Small intestine (tissue), 7 donors: ENCODE data around the gene ZNF512. TPM values are rescaled to one million over a fixed set of nuclear protein-coding genes. Genes with fewer than 3 reads are reported as not detected.
"Not testable (repeated sequence)": the region's sequence is repeated elsewhere in the genome, so short reads cannot be mapped to it uniquely, and the experiment has no call there.

Experiments
- DNase-seq, 2 donors: peaks; one replicate each; pipeline versions ENCODE4 v3.0.0 to v3.0.0-alpha.2; 2013
- FAIRE-seq: peaks from 2 replicates; lab custom pipeline; 2012; peaks lifted over from hg19 to GRCh38; lab: Jason Lieb, UNC
- H3K27ac ChIP-seq, 3 donors: one replicate each; pipeline ENCODE4 v1.5.1; 2013; ENCODE audit warnings: low read length in 2 of 3, mild to moderate bottlenecking in 2 of 3, control low read depth in 1 of 3, inconsistent platforms in 1 of 3, low read depth in 1 of 3, moderate library complexity in 1 of 3
- H3K27me3 ChIP-seq, 3 donors: one replicate each; pipeline ENCODE4 v1.6.1; 2013; ENCODE audit warnings: low read length in 3 of 3, inconsistent platforms in 1 of 3; ENCODE audit not compliant: control insufficient read depth in 3 of 3, insufficient read depth in 3 of 3
- H3K36me3 ChIP-seq, 3 donors: one replicate each; pipeline ENCODE4 v1.6.1; 2013; ENCODE audit warnings: low read length in 3 of 3, inconsistent platforms in 1 of 3, low read depth in 1 of 3, mild to moderate bottlenecking in 1 of 3, moderate library complexity in 1 of 3; ENCODE audit not compliant: control insufficient read depth in 3 of 3, insufficient read depth in 2 of 3
- H3K4me1 ChIP-seq, 3 donors: one replicate each; pipeline ENCODE4 v1.6.1; 2013; ENCODE audit warnings: low read length in 2 of 3, inconsistent platforms in 1 of 3, low read depth in 1 of 3, mild to moderate bottlenecking in 1 of 3, moderate library complexity in 1 of 3; ENCODE audit not compliant: control insufficient read depth in 3 of 3, insufficient read depth in 2 of 3
- H3K4me3 ChIP-seq, 3 donors: one replicate each; pipeline ENCODE4 v1.5.1; 2013; ENCODE audit warnings: low read length in 3 of 3, control low read depth in 1 of 3, inconsistent platforms in 1 of 3, low read depth in 1 of 3, mild to moderate bottlenecking in 1 of 3, moderate library complexity in 1 of 3
- H3K9me3 ChIP-seq, 2 donors: one replicate each; pipeline ENCODE4 v1.6.1; 2013; ENCODE audit warnings: low read depth in 1 of 2, low read length in 1 of 2; ENCODE audit not compliant: control insufficient read depth in 2 of 2, insufficient read depth in 1 of 2
- WGBS, 3 donors: extraction: QIAGEN DNeasy Blood & Tissue Kit; methylation state at CpG; one replicate each; pipeline ENCODE4 v1.1.7; 2013; 5-methylcytosine and 5-hydroxymethylcytosine counted together
- polyA plus RNA-seq, 4 donors: library from polyadenylated mRNA; stranded (reverse) in 3 of 4; unstranded in 1 of 4; fragments of 200-250 nt in 3 of 4; fragments of 120-200 nt in 1 of 4; gene quantifications; one replicate each; pipeline versions ENCODE4 v1.2.1 to v1.2.3, GENCODE V29; 2013
- donor health status: healthy with polysubstance abuse.
- donor health status: control.
- donor health status: control.
- donor health status: Bipolar disorder and iron deficiency.
- donor health status: healthy.

ZNF512 gene
- polyA plus RNA-seq, 4 donors, result 3.4 to 34.3 (median 7.2) TPM

DNA sequence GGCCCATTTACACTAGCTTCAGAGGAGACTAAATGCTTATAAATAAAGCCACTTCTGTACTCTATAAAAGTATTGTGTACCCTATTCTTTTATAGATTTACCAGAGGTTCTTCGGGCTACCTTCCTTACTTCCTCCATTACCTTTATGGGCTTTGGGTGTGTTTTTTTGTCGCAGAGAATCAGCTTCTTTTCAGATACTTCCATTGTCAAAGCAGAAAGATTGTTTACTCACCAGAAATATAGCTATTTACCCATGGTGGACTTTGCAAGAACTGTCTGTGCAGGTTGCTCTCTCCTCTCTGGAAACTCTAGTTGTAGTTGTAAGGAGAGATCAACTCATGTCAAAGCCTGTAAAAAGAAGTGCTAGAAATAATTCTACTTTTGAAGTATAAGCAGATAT, 31.1 kb downstream of the ZNF512 start:
- H3K4me1 ChIP-seq, result no peaks in the 10 kb centered on the region
- H3K36me3 ChIP-seq, result peaks cover 5 to 25% (median 14%) of the 10 kb centered on the region in 3 donors
- H3K27ac ChIP-seq, result no peak overlapping the region
- FAIRE-seq, result no peak
- no peaks in the 10 kb centered on the region for H3K27me3 ChIP-seq
- no peaks in the 10 kb centered on the region for H3K9me3 ChIP-seq
- H3K4me3 ChIP-seq, result no peak overlapping the region
- DNase-seq, result no peak
- WGBS, 3 donors, result 95 to 100% (median 97%) methylated on average over 2 of the region's 2 CpGs

DNA sequence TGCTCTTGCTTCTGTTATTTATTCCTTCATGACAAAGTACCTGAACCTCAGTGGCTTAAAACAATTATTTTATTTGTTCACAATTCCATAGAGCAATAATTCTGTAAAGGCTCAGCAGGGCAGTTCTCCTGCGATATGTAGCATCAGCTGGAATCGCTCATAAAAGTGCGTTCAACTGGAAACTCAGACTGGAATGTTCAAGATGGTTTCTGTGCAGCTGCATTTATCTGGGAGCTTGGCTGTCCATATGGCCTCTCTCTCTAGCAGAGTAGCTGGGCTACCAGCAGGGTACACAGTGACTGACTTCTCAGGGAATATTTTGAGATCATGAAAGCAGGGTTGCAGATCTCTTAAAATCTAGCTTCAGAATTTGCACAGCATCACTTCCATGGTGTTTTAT, 32.5 kb downstream of the ZNF512 start:
- no peak overlapping the region for H3K4me3 ChIP-seq
- H3K9me3 ChIP-seq, result no peaks in the 10 kb centered on the region
- FAIRE-seq (no peak), DNase-seq (no peak)
- H3K27ac ChIP-seq, result no peak overlapping the region
- H3K36me3 ChIP-seq, result peaks cover 5 to 19% (median 14%) of the 10 kb centered on the region in 3 donors
- no peaks in the 10 kb centered on the region for H3K4me1 ChIP-seq
- WGBS, 3 donors, result 97 to 98% (median 97%) methylated on average over 3 of the region's 3 CpGs
- H3K27me3 ChIP-seq, result no peaks in the 10 kb centered on the region

DNA sequence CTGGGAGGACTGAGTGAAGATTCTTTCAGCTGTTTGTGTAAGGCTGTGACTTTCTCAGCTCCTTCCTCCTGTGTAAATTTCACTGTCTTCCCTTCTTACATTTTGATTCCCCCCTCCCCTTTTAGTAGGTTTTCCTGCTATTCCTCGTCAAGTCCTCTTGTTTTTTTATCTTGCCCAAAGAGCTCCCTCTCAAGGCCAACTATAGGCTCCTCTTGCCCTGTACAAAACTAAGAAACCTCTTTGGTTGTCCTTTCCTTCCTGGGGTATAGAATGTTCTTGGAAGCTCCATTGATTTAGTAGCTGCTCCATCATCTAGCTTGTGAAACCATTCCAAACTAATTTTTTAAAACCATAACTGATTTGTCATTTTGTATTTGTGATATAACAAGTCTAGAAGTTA, 38.7 kb downstream of the ZNF512 start:
- Histone ChIP-seq H3K9me3 (no peaks in the 10 kb centered on the region), H3K4me3 (no peak overlapping the region), H3K4me1 (no peaks in the 10 kb centered on the region), H3K27me3 (no peaks in the 10 kb centered on the region), H3K36me3 (peaks cover 12 to 22% (median 18%) of the 10 kb centered on the region in 3 donors), H3K27ac (no peak overlapping the region)
- 66 to 94% (median 93%) methylated on average over 1 of the region's 1 CpG for WGBS, 3 donors
- DNase-seq (no peak), FAIRE-seq (no peak)

DNA sequence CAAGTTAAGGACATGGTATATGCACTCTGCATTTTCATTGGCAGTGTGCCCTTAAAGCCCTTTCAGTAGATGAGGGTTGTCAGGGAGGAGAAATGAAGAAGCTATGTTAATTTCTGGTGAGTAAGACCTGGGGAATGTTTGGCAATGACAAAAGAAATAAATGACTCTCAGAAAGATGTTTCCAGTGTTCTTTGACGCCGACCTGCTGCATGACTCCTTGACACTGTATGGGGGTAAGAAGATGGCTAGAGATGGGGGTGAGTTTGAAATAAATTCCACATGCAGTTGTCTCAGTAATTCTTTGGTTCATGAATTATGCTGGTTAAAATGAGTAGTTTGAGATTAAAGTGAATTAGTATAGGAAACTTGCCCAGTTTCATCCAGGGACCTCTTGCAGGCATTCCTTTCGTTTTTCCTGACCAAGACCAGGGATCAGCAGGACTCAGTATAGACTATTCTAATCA, 40.1 kb downstream of the ZNF512 start:
- H3K9me3 ChIP-seq, result no peaks in the 10 kb centered on the region
- H3K27ac ChIP-seq, result no peak overlapping the region
- H3K4me1 ChIP-seq, result peaks cover 0 to 3% (median 0%) of the 10 kb centered on the region in 3 donors
- DNase-seq, result no peak
- no peak overlapping the region for H3K4me3 ChIP-seq
- no peaks in the 10 kb centered on the region for H3K27me3 ChIP-seq
- FAIRE-seq, result no peak
- 88 to 98% (median 90%) methylated on average over 3 of the region's 3 CpGs for WGBS, 3 donors
- peaks cover 7 to 17% (median 15%) of the 10 kb centered on the region in 3 donors for H3K36me3 ChIP-seq

DNA sequence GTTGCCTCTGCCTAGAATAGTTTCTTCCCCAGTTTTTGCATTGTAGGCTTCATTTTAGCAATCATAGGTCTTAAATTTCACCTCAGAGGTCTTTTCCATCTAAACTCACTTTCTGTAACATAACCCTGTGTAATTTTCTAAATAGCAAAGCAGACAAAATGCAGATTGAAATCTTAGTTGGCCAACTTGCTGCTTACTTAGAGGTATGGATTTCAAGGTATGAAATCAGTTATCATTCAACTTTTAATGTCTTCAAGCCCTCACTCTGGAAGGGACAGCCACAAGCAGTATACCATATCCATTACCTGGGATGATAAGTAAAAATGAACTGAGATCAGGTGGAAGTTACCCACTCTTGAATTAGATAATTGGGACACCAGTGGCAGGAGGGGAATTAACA, 42.1 kb downstream of the ZNF512 start:
- DNase-seq (no peak), FAIRE-seq (no peak)
- peaks cover 7 to 14% (median 13%) of the 10 kb centered on the region in 3 donors for H3K36me3 ChIP-seq

DNA sequence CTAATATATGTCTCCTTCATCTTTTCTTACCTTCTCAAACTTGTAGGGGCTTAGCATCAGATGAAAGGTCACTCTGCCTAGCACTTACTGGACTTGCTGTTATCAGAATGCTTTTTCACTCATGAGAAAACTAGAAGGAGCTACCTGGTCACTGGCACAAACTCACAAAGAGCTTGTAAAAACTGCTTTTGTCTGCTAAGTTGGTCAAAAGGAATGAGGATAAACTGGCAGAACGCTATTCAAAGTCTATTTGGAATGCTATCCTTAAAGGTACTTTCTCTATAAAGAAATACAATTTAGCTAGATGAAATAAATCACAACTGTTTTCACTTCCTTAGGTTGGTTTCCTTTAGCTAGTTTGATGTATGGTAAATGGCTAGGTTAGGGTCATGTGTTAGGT, 43.5 kb downstream of the ZNF512 start:
- H3K27ac ChIP-seq, H3K9me3 ChIP-seq, H3K36me3 ChIP-seq, H3K4me3 ChIP-seq, FAIRE-seq, DNase-seq, H3K27me3 ChIP-seq: not testable (repeated sequence)
- 90 to 94% (median 91%) methylated on average over 1 of the region's 1 CpG for WGBS, 3 donors
- H3K4me1 ChIP-seq, result peaks cover 3 to 12% (median 5%) of the 10 kb centered on the region in 3 donors

More for the DNA sequence above, 42.1 kb downstream of the ZNF512 start:
- H3K9me3 ChIP-seq, result no peaks in the 10 kb centered on the region
- H3K4me1 ChIP-seq, result peaks cover 3 to 12% (median 5%) of the 10 kb centered on the region in 3 donors
- no peaks in the 10 kb centered on the region for H3K27me3 ChIP-seq
- no peak overlapping the region for H3K4me3 ChIP-seq
- no peak overlapping the region for H3K27ac ChIP-seq

DNA sequence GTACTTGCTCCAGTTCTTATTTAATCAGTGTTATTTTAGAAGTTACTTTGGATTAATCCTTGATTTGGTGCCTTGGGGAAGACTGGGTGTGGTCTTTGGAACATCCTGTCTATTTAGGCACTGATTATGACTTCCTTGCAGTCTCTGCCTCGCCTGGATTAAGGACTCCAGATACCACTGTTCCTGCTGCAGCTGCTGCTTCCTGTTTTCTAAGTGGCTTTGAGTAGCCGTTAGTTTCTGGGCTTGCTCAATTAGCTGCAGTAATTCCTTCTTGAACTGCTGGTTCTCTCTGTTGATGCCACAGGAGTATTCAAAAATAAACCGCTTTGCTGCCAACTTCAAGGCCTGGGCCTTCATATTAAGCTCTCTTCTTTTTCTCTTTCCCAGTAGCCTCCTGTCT, 44.1 kb downstream of the ZNF512 start:
- peaks cover 3 to 12% (median 5%) of the 10 kb centered on the region in 3 donors for H3K4me1 ChIP-seq
- not testable (repeated sequence) for H3K36me3 ChIP-seq, H3K9me3 ChIP-seq, H3K4me3 ChIP-seq, H3K27ac ChIP-seq, FAIRE-seq, H3K27me3 ChIP-seq, DNase-seq
- WGBS, 3 donors, result 44 to 71% (median 59%) methylated on average over 3 of the region's 3 CpGs

DNA sequence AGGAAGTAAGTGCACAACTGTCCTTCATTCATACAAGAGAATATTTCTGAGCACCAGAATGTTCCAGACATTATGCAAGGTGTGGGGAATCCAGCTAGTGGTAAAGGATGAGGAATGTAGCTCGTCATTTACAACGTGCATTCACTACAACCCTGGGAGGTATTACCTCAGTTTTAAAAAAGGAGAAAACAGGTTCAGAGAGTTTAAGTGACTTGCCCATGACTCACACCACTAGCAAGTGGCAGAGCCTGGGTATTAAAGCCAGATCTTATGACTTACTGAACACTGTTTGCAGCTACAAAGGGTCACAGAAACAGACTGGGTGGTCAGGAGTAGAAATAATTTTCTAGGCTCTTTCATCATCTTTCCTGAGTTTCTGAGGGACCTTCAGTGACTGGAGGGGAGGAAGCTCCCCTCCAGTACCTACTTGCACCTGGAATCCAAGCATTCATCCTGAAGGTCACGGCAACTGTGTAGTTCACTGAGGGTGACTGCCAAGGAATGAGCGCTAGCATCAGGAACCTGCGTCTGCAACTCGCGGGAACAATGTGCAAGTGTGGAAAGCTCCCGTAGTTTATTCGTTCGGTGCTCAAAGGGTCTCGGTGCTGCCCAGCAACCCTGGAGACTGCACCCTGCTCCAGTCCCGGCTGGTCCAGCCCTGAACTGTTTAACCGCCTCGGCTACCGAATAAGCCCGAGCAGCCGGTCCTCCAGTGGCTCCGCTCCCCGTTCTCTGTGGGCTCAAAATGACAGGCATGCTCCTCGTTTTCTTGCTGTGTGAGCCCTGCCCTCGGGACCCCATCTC, 45.3 kb downstream of the ZNF512 start:
- H3K4me3 ChIP-seq, result peak overlapping the region; percentile 69 to 94 (median 78)
- H3K9me3 ChIP-seq, result no peaks in the 10 kb centered on the region
- peaks cover 3 to 9% (median 7%) of the 10 kb centered on the region in 3 donors for H3K36me3 ChIP-seq
- peak; percentile 30 to 54 for DNase-seq
- FAIRE-seq, result no peak
- H3K27ac ChIP-seq, result peak overlapping the region in 2 of 3 donors; percentile 8 to 72
- no peaks in the 10 kb centered on the region for H3K27me3 ChIP-seq
- peaks cover 3 to 12% (median 5%) of the 10 kb centered on the region in 3 donors for H3K4me1 ChIP-seq
- WGBS, 3 donors, result 3 to 8% (median 5%) methylated on average over 14 to 21 of the region's 21 CpGs
